HepG2 (cell line): ENCODE data around the gene SUPT4H1. TPM values are rescaled to one million over a fixed set of nuclear protein-coding genes. Genes with fewer than 3 reads are reported as not detected.

Experiments
- ATAC-seq: fragments of 200-7000 bp; cut with Tn5 transposase; 3 replicates; pipeline ENCODE4 v1.9.1; 2020; ENCODE audit warnings: mild to moderate bottlenecking, moderate library complexity
- BruUV-seq: library from RNA; stranded (reverse); fragments of 400-500 nt; replicated peaks from 2 replicates; lab custom pipeline; 2021; lab: Mats Ljungman, UMichigan
- CTCF ChIA-PET: fragments of 300-600 bp; formaldehyde crosslinking; extraction: SDS; loops from one replicate; lab custom pipeline; 2021; ENCODE audit warnings: low total read pairs, inconsistent platforms, low intra/inter-chr PET ratio; lab: Yijun Ruan, JAX
- POLR2A ChIA-PET: fragments of 350-600 bp; sonication (Branson Sonifier 250); formaldehyde crosslinking; loops from one replicate; lab custom pipeline; 2020; ENCODE audit warnings: antibody characterized with exemption, inconsistent platforms; lab: Yijun Ruan, JAX
- DNase-seq: peaks from one replicate; pipeline ENCODE4 v3.0.0-alpha.2; 2015; ENCODE audit warnings: low spot score
- FAIRE-seq: peaks from 3 replicates; lab custom pipeline; 2011; peaks lifted over from hg19 to GRCh38; lab: Jason Lieb, UNC
- H2AFZ ChIP-seq: one replicate; pipeline ENCODE4 v1.6.1; 2011; ENCODE audit warnings: low read length, inconsistent platforms
- H3K27ac ChIP-seq: fragments of 300-600 bp; 3 replicates; pipeline ENCODE4 v1.8.0; 2011; ENCODE audit warnings: mixed run types, mild to moderate bottlenecking, mixed read lengths, low read length, inconsistent platforms; ENCODE audit not compliant: insufficient read depth; ENCODE audit errors: extremely low read length
- H3K27me3 ChIP-seq, 2 experiments: fragments of 200-600 bp in 1 of 2; 2 replicates in 1 of 2; 3 replicates in 1 of 2; pipeline versions ENCODE4 v1.6.0 to v1.8.0; 2011; ENCODE audit warnings: low read length in 2 of 2, mild to moderate bottlenecking in 2 of 2, moderate library complexity in 2 of 2, inconsistent platforms in 1 of 2; ENCODE audit not compliant: insufficient read depth in 2 of 2, control insufficient read depth in 1 of 2
- H3K36me3 ChIP-seq, 2 experiments: fragments of 200-600 bp in 1 of 2; replicated peaks in 1 of 2; 2 replicates in 1 of 2; 3 replicates in 1 of 2; pipeline versions ENCODE4 v1.5.1 to v1.8.0; 2011; ENCODE audit warnings: low read length in 2 of 2, inconsistent platforms in 1 of 2; ENCODE audit not compliant: insufficient read depth in 2 of 2, control insufficient read depth in 1 of 2
- H3K4me1 ChIP-seq: 2 replicates; pipeline ENCODE4 v1.5.1; 2012; ENCODE audit warnings: low read length, inconsistent platforms; ENCODE audit not compliant: insufficient read depth
- H3K4me2 ChIP-seq: 2 replicates; pipeline ENCODE4 v1.6.0; 2011; ENCODE audit warnings: low read depth, low read length, inconsistent platforms
- H3K4me3 ChIP-seq, 3 experiments: fragments of 200-600 bp in 1 of 3; sonication (generic), shearing (Covaris generic) in 1 of 3; replicated peaks in 1 of 3; 2 replicates each; pipeline ENCODE4 v1.5.1; 2011 to 2016; ENCODE audit warnings: low read length in 3 of 3, inconsistent platforms in 2 of 3, low read depth in 2 of 3, mild to moderate bottlenecking in 2 of 3, control low read depth in 1 of 3, mixed read lengths in 1 of 3; ENCODE audit not compliant: insufficient read depth in 1 of 3
- H3K79me2 ChIP-seq: one replicate; pipeline ENCODE4 v1.6.1; 2011; ENCODE audit warnings: low read length, inconsistent platforms; ENCODE audit not compliant: insufficient read depth
- H3K9ac ChIP-seq: 2 replicates; pipeline ENCODE4 v1.6.0; 2011; ENCODE audit warnings: mild to moderate bottlenecking, low read depth, low read length, inconsistent platforms; ENCODE audit not compliant: insufficient read depth
- H3K9me3 ChIP-seq: 2 replicates; pipeline ENCODE4 v1.5.1; 2012; ENCODE audit warnings: mild to moderate bottlenecking, low read length
- H4K20me1 ChIP-seq: 2 replicates; pipeline ENCODE4 v1.6.0; 2011; ENCODE audit warnings: inconsistent platforms, mild to moderate bottlenecking, low read length, moderate library complexity; ENCODE audit not compliant: insufficient read depth
- AKAP8 ChIP-seq: sonication (generic); formaldehyde crosslinking; IDR thresholded peaks from 2 replicates; pipeline ENCODE4 v1.5.1; 2020; ENCODE audit warnings: mild to moderate bottlenecking, missing genetic modification reagents
- ARID2 ChIP-seq: sonication (generic); formaldehyde crosslinking; IDR thresholded peaks from 2 replicates; pipeline ENCODE4 v1.8.1; 2022; ENCODE audit warnings: mild to moderate bottlenecking, missing genetic modification reagents, borderline replicate concordance
- BCL3 ChIP-seq: sonication (generic); formaldehyde crosslinking; IDR thresholded peaks from 2 replicates; pipeline ENCODE4 v1.5.1; 2020; ENCODE audit warnings: mild to moderate bottlenecking, missing genetic modification reagents, moderate library complexity
- DNMT3B ChIP-seq: conservative IDR thresholded peaks from 2 replicates; pipeline ENCODE4 v1.6.1; 2016; ENCODE audit warnings: missing biosample characterization, control low read depth
- ERF ChIP-seq: IDR thresholded peaks from 2 replicates; pipeline ENCODE4 v1.6.1; 2018; ENCODE audit warnings: missing biosample characterization, missing genetic modification reagents
- HCFC1 ChIP-seq: fragments of 150-350 bp; IDR thresholded peaks from 2 replicates; pipeline ENCODE4 v1.6.1; 2014; ENCODE audit warnings: low read depth, low read length
- RORA ChIP-seq: sonication (generic); formaldehyde crosslinking; IDR thresholded peaks from 2 replicates; pipeline ENCODE4 v1.5.0; 2020; ENCODE audit warnings: mild to moderate bottlenecking, missing genetic modification reagents, moderate library complexity
- SIX4 ChIP-seq: sonication (generic); formaldehyde crosslinking; IDR thresholded peaks from 2 replicates; pipeline ENCODE4 v1.4.0; 2020; ENCODE audit warnings: missing genetic modification reagents
- SRF ChIP-seq: IDR thresholded peaks from 2 replicates; pipeline ENCODE4 v1.6.1; 2011; ENCODE audit warnings: mild to moderate bottlenecking, low read depth, low read length, moderate library complexity
- STAG1 ChIP-seq: sonication (generic); formaldehyde crosslinking; IDR thresholded peaks from 2 replicates; pipeline ENCODE4 v1.4.0; 2020; ENCODE audit warnings: missing genetic modification reagents
- ZFP90 ChIP-seq: sonication (generic); formaldehyde crosslinking; IDR thresholded peaks from 2 replicates; pipeline ENCODE4 v1.8.0; 2022; ENCODE audit warnings: missing genetic modification reagents, mild to moderate bottlenecking, inconsistent platforms, borderline replicate concordance
- ZNF160 ChIP-seq: sonication (generic); formaldehyde crosslinking; IDR thresholded peaks from 2 replicates; pipeline ENCODE4 v1.8.0; 2022; ENCODE audit warnings: mild to moderate bottlenecking, inconsistent platforms, missing genetic modification reagents
- ZNF296 ChIP-seq: sonication (generic); formaldehyde crosslinking; conservative IDR thresholded peaks from 2 replicates; pipeline ENCODE4 v1.5.0; 2020; ENCODE audit warnings: mild to moderate bottlenecking, missing genetic modification reagents
- ZNF30 ChIP-seq: sonication (generic); formaldehyde crosslinking; IDR thresholded peaks from 2 replicates; pipeline ENCODE4 v1.5.0; 2020; ENCODE audit warnings: mild to moderate bottlenecking, missing genetic modification reagents
- ZNF558 ChIP-seq: sonication (generic); formaldehyde crosslinking; IDR thresholded peaks from 2 replicates; pipeline ENCODE4 v1.9.0; 2022; ENCODE audit warnings: mild to moderate bottlenecking, missing genetic modification reagents, borderline replicate concordance
- ZNF615 ChIP-seq: sonication (generic); formaldehyde crosslinking; IDR thresholded peaks from 2 replicates; pipeline ENCODE4 v1.5.0; 2020; ENCODE audit warnings: mild to moderate bottlenecking, missing genetic modification reagents, borderline replicate concordance
- ZNF724P ChIP-seq: sonication (generic); formaldehyde crosslinking; IDR thresholded peaks from 2 replicates; pipeline ENCODE4 v1.8.0; 2022; ENCODE audit warnings: missing genetic modification reagents, borderline replicate concordance
- WGBS: methylation state at CpG from one replicate; pipeline ENCODE4 v1.1.6; 2017; ENCODE audit warnings: low lambda C conversion rate; 5-methylcytosine and 5-hydroxymethylcytosine counted together
- in situ Hi-C: cut with HindIII; loops from 2 replicates; pipeline ENCODE4 v1.10.0; 2017; ENCODE audit warnings: low pct_unique_long_range_greater_than_20kb; ENCODE audit not compliant: extremely low pct_ligation_motif_present
- intact Hi-C: fragments of 100-400 bp; cut with micrococcal nuclease; formaldehyde crosslinking; loops from one replicate; pipeline ENCODE4 v1.10.0; 2022; ENCODE audit not compliant: unreplicated experiment
- polyA plus RNA-seq, 8 experiments: library from polyadenylated mRNA; depleted of rRNA in 3 of 8; stranded (reverse) in 7 of 8; unstranded in 1 of 8; fragments of >200 nt; fragmentation: Illumina TruSeq in 4 of 8; extraction: Trizol in 4 of 8; gene quantifications; 2 replicates each; pipeline versions ENCODE4 v1.2.1 to v1.2.3, GENCODE V29; 2011 to 2016; ENCODE audit warnings: low read depth in 4 of 8, missing spikeins in 1 of 8, mixed read lengths in 1 of 8; ENCODE audit not compliant: insufficient read depth in 1 of 8
- total RNA-seq, 5 experiments: library from RNA; depleted of rRNA; stranded (reverse); fragments of >200 nt; fragmentation: Illumina TruSeq; extraction: Trizol; gene quantifications; 2 replicates each; pipeline ENCODE4 v1.2.3, GENCODE V29; 2016; ENCODE audit warnings: low read depth in 1 of 5
- TF ChIP-seq, protein P1 (sequence below): sonication (generic); formaldehyde crosslinking; IDR thresholded peaks from 2 replicates; pipeline ENCODE4 v1.4.0; 2020; ENCODE audit warnings: missing genetic modification reagents

SUPT4H1 gene
- total and polyA plus RNA-seq, 2 of the 13 experiments (the other 11 are each of a cell fraction or from before 2014, with no cell fraction given): 155 to 244 TPM

DNA sequence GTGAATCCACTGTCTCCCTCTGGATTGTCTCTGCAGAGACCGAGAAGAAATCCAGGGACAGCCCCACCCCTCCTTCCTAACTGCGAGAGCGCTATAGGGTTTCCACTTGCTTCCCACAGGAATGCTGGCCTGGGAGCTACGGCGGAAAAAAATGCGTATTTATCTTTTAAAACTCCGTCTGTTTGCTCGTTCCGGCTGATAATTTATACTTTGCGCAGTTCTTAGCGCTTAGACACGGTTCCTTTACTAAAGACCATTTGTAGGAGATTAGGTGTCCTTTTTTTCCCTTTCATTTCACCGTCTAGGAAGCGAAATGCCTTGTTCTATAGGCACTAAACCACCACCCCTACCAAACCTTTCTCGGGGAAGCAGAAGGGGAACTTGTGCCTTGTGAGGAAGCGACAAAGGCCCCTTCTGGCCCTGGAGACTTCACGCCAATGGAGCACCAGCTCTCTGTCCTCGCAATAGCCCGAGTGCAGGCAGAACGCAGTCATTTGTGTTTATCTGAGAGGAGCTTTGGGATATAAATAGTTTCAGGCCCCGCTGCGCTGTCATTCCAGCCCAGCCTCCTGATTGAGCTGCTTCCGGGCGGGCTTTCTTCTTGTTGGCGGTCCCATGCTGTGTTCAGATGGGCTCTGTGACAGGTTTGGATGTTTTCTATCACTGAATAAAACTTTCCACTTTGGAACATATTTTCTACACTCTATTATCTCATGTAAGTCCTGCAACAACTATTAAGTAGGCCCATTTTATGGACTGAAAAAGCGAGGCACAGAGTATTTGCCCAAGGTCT, 791 bp upstream of the SUPT4H1 start:
- Histone ChIP-seq H3K9ac (peak overlapping the region; percentile 90), H3K27ac (peak overlapping the region; percentile 88), H2AFZ (no peak overlapping the region), H3K9me3 (no peaks in the 10 kb centered on the region), H4K20me1 (no peaks in the 10 kb centered on the region), H3K4me2 (peak overlapping the region; percentile 97), H3K4me1 (peaks cover 39% of the 10 kb centered on the region), H3K79me2 (peaks cover 33% of the 10 kb centered on the region), H3K4me3 (peak overlapping the region; percentile 58 to 92 (median 88)), H3K27me3 (no peaks in the 10 kb centered on the region; a peak in 1 of 5 replicates), H3K36me3 (peaks cover 37 to 64% of the 10 kb centered on the region in 2 experiments)
- TSS peak; percentile 96 for BruUV-seq
- FAIRE-seq: no peak
- peak; percentile 55 for ATAC-seq
- intact Hi-C loops (loop anchor here (1.0 to 2.0 kb wide), 5 partner anchors 17 to 65 kb away; partner anchors contain the start of gene RNF43), in situ Hi-C loops (no loop called here)
- WGBS: 40% methylated on average over 26 of the region's 26 CpGs
- ChIA-PET CTCF (interaction anchor here (1.6 to 2.2 kb wide), 2 partner anchors 65 to 95 kb away, joined by 3 to 19 read pairs; partner anchors contain the start of gene RNF43), POLR2A (interaction anchor here (0.7 to 8.1 kb wide), 24 partner anchors 10 to 803 kb away, joined by 3 to 254 read pairs (median 10); partner anchors contain the start of genes PRR11, RNF43 and SKA2)
- DNase-seq: no peak
- TF ChIP-seq ZNF724P (CRISPR knock-in tag) (no peak), RORA (CRISPR knock-in tag) (0 out of 2 replicates have a peak, but pooled peaks have one; percentile 33), AKAP8 (CRISPR knock-in tag) (no peak), ARID2 (no peak), SIX4 (no peak), STAG1 (CRISPR knock-in tag) (0 out of 2 replicates have a peak, but pooled peaks have one; percentile 1), ZNF296 (CRISPR knock-in tag) (no peak; the same call in 1 of the 2 replicates), ZNF160 (CRISPR knock-in tag) (no peak), ZNF558 (CRISPR knock-in tag) (0 out of 2 replicates have a peak, but pooled peaks have one; percentile 91), ERF (no peak), DNMT3B (CRISPR knock-in tag) (no peak; the same call in none of the 2 replicates), BCL3 (CRISPR knock-in tag) (peak; percentile 42; the same call in 1 of the 2 replicates), ZNF615 (0 out of 2 replicates have a peak, but pooled peaks have one; percentile 6), ZNF30 (CRISPR knock-in tag) (no peak), SRF (no peak), ZFP90 (no peak; the same call in 1 of the 2 replicates), HCFC1 (no peak)
- TF ChIP-seq, protein P1, sequence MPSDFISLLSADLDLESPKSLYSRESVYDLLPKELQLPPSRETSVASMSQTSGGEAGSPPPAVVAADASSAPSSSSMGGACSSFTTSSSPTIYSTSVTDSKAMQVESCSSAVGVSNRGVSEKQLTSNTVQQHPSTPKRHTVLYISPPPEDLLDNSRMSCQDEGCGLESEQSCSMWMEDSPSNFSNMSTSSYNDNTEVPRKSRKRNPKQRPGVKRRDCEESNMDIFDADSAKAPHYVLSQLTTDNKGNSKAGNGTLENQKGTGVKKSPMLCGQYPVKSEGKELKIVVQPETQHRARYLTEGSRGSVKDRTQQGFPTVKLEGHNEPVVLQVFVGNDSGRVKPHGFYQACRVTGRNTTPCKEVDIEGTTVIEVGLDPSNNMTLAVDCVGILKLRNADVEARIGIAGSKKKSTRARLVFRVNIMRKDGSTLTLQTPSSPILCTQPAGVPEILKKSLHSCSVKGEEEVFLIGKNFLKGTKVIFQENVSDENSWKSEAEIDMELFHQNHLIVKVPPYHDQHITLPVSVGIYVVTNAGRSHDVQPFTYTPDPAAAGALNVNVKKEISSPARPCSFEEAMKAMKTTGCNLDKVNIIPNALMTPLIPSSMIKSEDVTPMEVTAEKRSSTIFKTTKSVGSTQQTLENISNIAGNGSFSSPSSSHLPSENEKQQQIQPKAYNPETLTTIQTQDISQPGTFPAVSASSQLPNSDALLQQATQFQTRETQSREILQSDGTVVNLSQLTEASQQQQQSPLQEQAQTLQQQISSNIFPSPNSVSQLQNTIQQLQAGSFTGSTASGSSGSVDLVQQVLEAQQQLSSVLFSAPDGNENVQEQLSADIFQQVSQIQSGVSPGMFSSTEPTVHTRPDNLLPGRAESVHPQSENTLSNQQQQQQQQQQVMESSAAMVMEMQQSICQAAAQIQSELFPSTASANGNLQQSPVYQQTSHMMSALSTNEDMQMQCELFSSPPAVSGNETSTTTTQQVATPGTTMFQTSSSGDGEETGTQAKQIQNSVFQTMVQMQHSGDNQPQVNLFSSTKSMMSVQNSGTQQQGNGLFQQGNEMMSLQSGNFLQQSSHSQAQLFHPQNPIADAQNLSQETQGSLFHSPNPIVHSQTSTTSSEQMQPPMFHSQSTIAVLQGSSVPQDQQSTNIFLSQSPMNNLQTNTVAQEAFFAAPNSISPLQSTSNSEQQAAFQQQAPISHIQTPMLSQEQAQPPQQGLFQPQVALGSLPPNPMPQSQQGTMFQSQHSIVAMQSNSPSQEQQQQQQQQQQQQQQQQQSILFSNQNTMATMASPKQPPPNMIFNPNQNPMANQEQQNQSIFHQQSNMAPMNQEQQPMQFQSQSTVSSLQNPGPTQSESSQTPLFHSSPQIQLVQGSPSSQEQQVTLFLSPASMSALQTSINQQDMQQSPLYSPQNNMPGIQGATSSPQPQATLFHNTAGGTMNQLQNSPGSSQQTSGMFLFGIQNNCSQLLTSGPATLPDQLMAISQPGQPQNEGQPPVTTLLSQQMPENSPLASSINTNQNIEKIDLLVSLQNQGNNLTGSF (CRISPR knock-in tag): no peak
